Panc1 (cell line): ENCODE data around the gene ZNF829. TPM values are rescaled to one million over a fixed set of nuclear protein-coding genes. Genes with fewer than 3 reads are reported as not detected.

Source experiments
- ATAC-seq: fragments of 200-7000 bp; cut with Tn5 transposase; 2 replicates; pipeline ENCODE4 v1.9.1; 2020; ENCODE audit warnings: mild to moderate bottlenecking, moderate library complexity
- BruUV-seq: library from RNA; stranded (reverse); fragments of 400-500 nt; replicated peaks from 2 replicates; lab custom pipeline; 2021; lab: Mats Ljungman, UMichigan
- CTCF ChIA-PET: fragments of 300-600 bp; sonication (Branson Sonifier 250); formaldehyde crosslinking; loops from one replicate; lab custom pipeline; 2022; ENCODE audit warnings: antibody characterized with exemption; lab: Charles Lee
- POLR2A ChIA-PET: fragments of 300-600 bp; sonication (Branson Sonifier 250); formaldehyde crosslinking; loops from one replicate; lab custom pipeline; 2022; ENCODE audit warnings: antibody characterized with exemption; lab: Charles Lee
- DNase-seq: peaks from one replicate; pipeline ENCODE4 v3.0.0-alpha.2; 2010; ENCODE audit warnings: low read depth, low spot score
- H3K27ac ChIP-seq: 2 replicates; pipeline ENCODE4 v1.5.1; 2011; ENCODE audit warnings: mild to moderate bottlenecking, low read length, inconsistent platforms
- H3K27me3 ChIP-seq: fragments of 200-500 bp; sonication (Bioruptor generic); 2 replicates; pipeline ENCODE4 v1.6.0; 2014; ENCODE audit warnings: low read length, inconsistent platforms; ENCODE audit not compliant: control insufficient read depth, insufficient read depth
- H3K36me3 ChIP-seq: fragments of 200-500 bp; sonication (Bioruptor generic); 2 replicates; pipeline ENCODE4 v1.5.1; 2014; ENCODE audit warnings: inconsistent platforms, mild to moderate bottlenecking, low read length, moderate library complexity; ENCODE audit not compliant: control insufficient read depth, insufficient read depth
- H3K4me1 ChIP-seq: 2 replicates; pipeline ENCODE4 v1.5.1; 2011; ENCODE audit warnings: inconsistent platforms, mild to moderate bottlenecking, low read length, moderate library complexity; ENCODE audit not compliant: control insufficient read depth, insufficient read depth
- H3K4me3 ChIP-seq, 2 experiments: 2 replicates each; pipeline ENCODE4 v1.5.1; 2011 to 2012; ENCODE audit warnings: low read depth in 2 of 2, low read length in 2 of 2, mild to moderate bottlenecking in 2 of 2, inconsistent platforms in 1 of 2, moderate library complexity in 1 of 2
- H3K9me3 ChIP-seq: fragments of 200-500 bp; sonication (Bioruptor generic); 2 replicates; pipeline ENCODE4 v1.5.1; 2014; ENCODE audit warnings: low read depth, mild to moderate bottlenecking, inconsistent platforms, low read length, moderate library complexity; ENCODE audit not compliant: control insufficient read depth, insufficient read depth
- POLR2AphosphoS5 ChIP-seq: IDR thresholded peaks from 2 replicates; pipeline ENCODE4 v1.6.1; 2012; ENCODE audit warnings: mild to moderate bottlenecking, low read depth, low read length, moderate library complexity
- SIN3A ChIP-seq: IDR thresholded peaks from 2 replicates; pipeline ENCODE4 v1.6.1; 2012; ENCODE audit warnings: low read depth, mild to moderate bottlenecking, low read length, moderate library complexity, borderline replicate concordance; ENCODE audit not compliant: insufficient read depth
- TCF7L2 ChIP-seq: IDR thresholded peaks from 2 replicates; pipeline ENCODE4 v1.6.1; 2011; ENCODE audit warnings: mild to moderate bottlenecking, low read depth, low read length, inconsistent platforms
- in situ Hi-C: cut with HindIII; loops from 2 replicates; pipeline ENCODE4 v1.10.0; 2016; ENCODE audit warnings: low sequenced_read_pairs, low pct_unique_long_range_greater_than_20kb
- intact Hi-C: fragments of 100-400 bp; cut with micrococcal nuclease; formaldehyde crosslinking; loops from one replicate; pipeline ENCODE4 v1.10.0; 2022; ENCODE audit not compliant: unreplicated experiment
- total RNA-seq: library from RNA; stranded (reverse); gene quantifications from one replicate; pipeline ENCODE4 v1.2.1, GENCODE V29; 2021; ENCODE audit not compliant: unreplicated experiment
- TF ChIP-seq, protein P1 (sequence below): fragments of 450-650 bp; IDR thresholded peaks from 2 replicates; pipeline ENCODE4 v1.5.1; 2017; ENCODE audit warnings: mild to moderate bottlenecking
- TF ChIP-seq, protein P2 (sequence below), 2 experiments: IDR thresholded peaks; 2 replicates each; pipeline ENCODE4 v1.6.1; 2011 to 2012; ENCODE audit warnings: low read depth in 2 of 2, control low read depth in 1 of 2, low read length in 1 of 2, mild to moderate bottlenecking in 1 of 2, moderate library complexity in 1 of 2; ENCODE audit not compliant: insufficient read depth in 1 of 2

Gene ZNF829
- total RNA-seq, 1 experiment from 2014 or later, result 7.2 TPM

DNA sequence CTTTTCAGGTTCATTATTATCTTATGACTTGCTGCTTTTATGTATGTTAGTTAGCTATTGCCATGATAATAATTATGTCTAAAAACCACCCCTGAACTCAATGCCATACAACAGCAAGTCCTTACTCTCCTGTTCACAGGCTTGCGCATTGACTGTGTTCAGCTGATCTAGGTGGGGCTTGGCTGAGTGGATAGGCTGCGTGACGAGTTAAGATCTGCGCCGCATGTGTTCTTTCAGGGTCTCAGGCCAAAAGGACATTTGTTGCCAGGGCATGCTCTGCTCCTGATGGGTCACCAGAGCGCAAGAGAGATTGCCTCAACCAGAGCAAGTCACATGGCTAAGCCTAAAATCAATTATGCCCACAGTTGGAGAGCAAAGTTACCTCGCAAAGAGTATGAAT is 900 bp upstream of the ZNF829 start:
- intact Hi-C loops, result loop anchor here (5.0 kb wide), 1 partner anchor 65 kb away; the partner anchor contains the start of gene ZNF345
- Histone ChIP-seq H3K27me3 (no peaks in the 10 kb centered on the region), H3K9me3 (peaks cover 37% of the 10 kb centered on the region; the same call in 1 of the 2 replicates), H3K4me1 (peaks cover 6% of the 10 kb centered on the region; the same call in 1 of the 2 replicates), H3K36me3 (peaks cover 3% of the 10 kb centered on the region), H3K4me3 (peak overlapping the region; percentile 64 to 86), H3K27ac (peak overlapping the region; percentile 85)
- CTCF ChIA-PET, result interaction anchor here (0.7 kb wide), 2 partner anchors 49 to 79 kb away, joined by 3 read pairs; no protein-coding TSS in a partner anchor
- POLR2A ChIA-PET, result no interaction called here
- DNase-seq, result peak; percentile 8
- in situ Hi-C loops, result no loop called here
- TF ChIP-seq POLR2AphosphoS5 (no peak), SIN3A (no peak), TCF7L2 (no peak)
- TF ChIP-seq, protein P1, sequence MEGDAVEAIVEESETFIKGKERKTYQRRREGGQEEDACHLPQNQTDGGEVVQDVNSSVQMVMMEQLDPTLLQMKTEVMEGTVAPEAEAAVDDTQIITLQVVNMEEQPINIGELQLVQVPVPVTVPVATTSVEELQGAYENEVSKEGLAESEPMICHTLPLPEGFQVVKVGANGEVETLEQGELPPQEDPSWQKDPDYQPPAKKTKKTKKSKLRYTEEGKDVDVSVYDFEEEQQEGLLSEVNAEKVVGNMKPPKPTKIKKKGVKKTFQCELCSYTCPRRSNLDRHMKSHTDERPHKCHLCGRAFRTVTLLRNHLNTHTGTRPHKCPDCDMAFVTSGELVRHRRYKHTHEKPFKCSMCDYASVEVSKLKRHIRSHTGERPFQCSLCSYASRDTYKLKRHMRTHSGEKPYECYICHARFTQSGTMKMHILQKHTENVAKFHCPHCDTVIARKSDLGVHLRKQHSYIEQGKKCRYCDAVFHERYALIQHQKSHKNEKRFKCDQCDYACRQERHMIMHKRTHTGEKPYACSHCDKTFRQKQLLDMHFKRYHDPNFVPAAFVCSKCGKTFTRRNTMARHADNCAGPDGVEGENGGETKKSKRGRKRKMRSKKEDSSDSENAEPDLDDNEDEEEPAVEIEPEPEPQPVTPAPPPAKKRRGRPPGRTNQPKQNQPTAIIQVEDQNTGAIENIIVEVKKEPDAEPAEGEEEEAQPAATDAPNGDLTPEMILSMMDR, result no peak
- TF ChIP-seq, protein P2, sequence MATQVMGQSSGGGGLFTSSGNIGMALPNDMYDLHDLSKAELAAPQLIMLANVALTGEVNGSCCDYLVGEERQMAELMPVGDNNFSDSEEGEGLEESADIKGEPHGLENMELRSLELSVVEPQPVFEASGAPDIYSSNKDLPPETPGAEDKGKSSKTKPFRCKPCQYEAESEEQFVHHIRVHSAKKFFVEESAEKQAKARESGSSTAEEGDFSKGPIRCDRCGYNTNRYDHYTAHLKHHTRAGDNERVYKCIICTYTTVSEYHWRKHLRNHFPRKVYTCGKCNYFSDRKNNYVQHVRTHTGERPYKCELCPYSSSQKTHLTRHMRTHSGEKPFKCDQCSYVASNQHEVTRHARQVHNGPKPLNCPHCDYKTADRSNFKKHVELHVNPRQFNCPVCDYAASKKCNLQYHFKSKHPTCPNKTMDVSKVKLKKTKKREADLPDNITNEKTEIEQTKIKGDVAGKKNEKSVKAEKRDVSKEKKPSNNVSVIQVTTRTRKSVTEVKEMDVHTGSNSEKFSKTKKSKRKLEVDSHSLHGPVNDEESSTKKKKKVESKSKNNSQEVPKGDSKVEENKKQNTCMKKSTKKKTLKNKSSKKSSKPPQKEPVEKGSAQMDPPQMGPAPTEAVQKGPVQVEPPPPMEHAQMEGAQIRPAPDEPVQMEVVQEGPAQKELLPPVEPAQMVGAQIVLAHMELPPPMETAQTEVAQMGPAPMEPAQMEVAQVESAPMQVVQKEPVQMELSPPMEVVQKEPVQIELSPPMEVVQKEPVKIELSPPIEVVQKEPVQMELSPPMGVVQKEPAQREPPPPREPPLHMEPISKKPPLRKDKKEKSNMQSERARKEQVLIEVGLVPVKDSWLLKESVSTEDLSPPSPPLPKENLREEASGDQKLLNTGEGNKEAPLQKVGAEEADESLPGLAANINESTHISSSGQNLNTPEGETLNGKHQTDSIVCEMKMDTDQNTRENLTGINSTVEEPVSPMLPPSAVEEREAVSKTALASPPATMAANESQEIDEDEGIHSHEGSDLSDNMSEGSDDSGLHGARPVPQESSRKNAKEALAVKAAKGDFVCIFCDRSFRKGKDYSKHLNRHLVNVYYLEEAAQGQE (IDR thresholded peaks at IDR 0.05; ENCODE audit: insufficient read depth in 1 of 2, low read depth in 2 of 2, low read length in 1 of 2), result no peak
- no TSS peak for BruUV-seq
- peak; percentile 37; the same call in 1 of the 2 replicates for ATAC-seq

DNA sequence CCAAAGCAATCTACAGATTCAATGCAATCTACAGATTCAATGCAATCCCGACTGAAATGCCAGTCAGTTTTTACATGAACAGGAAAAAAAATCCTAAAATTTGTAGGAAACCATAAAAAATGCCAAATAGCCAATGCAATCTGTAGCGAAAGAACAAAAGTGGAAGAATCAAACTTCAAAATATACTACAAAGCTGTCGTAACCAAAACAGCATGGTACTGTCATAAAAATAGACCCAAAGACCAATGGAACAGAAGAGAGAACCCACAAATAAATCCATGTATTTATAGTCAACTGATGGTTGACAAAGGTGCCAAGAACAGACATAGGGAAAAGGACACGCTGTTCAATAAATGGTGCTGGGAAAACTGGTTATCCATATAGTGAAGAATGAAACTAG is 17.7 kb downstream of the ZNF829 start:
- ATAC-seq (no peak), DNase-seq (no peak)
- H3K4me3 ChIP-seq, result no peak overlapping the region
- TF ChIP-seq TCF7L2 (no peak), POLR2AphosphoS5 (no peak), SIN3A (no peak)
- TF ChIP-seq, protein P1, result no peak
- TF ChIP-seq, protein P2 (IDR thresholded peaks at IDR 0.05; ENCODE audit: insufficient read depth in 1 of 2, low read depth in 2 of 2, low read length in 1 of 2), result no peak
- H3K4me1 ChIP-seq, result no peaks in the 10 kb centered on the region
- no peak overlapping the region for H3K27ac ChIP-seq
- POLR2A ChIA-PET, result no interaction called here
- no TSS peak for BruUV-seq
- CTCF ChIA-PET, result no interaction called here
- H3K36me3 ChIP-seq, result 0 out of 2 replicates have a peak, but pooled peaks cover 2% of the 10 kb centered on the region
- H3K9me3 ChIP-seq, result peaks cover 61% of the 10 kb centered on the region
- in situ Hi-C loops (no loop called here), intact Hi-C loops (no loop called here)
- no peaks in the 10 kb centered on the region for H3K27me3 ChIP-seq
